ENCODE data around the gene EARS2. TPM values are rescaled to one million over a fixed set of nuclear protein-coding genes. Genes with fewer than 3 reads are reported as not detected.
A peak's percentile ranks its signal among the peaks of the same experiment; 100 is the strongest.

The EARS2 gene
- total and polyA plus RNA-seq, 2 of the 4 experiments (the other 2 are of a cell fraction), result 28.1 to 37.8 TPM

DNA sequence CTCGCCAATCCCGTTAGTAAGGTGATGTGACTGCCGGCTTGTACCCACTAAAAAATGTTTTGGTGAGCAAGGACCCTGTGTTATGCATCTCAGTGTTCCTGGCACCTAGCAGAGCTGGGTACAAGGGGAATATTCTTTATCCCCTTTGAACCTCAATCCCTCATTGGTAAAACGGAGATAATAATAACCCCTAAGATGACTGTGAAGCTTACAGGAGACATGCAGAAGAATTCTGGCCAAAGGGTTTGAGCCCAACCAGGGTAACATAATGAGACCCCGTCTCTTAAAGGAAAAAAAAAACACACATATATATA is 47.8 kb downstream of the EARS2 start:
- Histone ChIP-seq H4K91ac (ENCODE audit: insufficient read depth, low read depth, low read length) (no peak overlapping the region), H3K4ac (ENCODE audit: low read depth, low read length) (0 out of 2 replicates have a peak overlapping the region, but pooled peaks have one; percentile 6), H3K4me3 (ENCODE audit: insufficient read depth, low read depth, low read length) (peak overlapping the region; percentile 80), H4K20me1 (ENCODE audit: insufficient read depth, low read length) (peaks cover 42% of the 10 kb centered on the region), H2AK9ac (replicated peaks; ENCODE audit: low read depth, low read length, poor library complexity) (peak overlapping the region; percentile 38), H3K14ac (replicated peaks; ENCODE audit: low read depth, low read length) (peak overlapping the region; percentile 66; the same call in 1 of the 2 replicates), H3K9me3 (ENCODE audit: control insufficient read depth, insufficient read depth, low read length) (no peaks in the 10 kb centered on the region), H2BK20ac (ENCODE audit: low read depth, low read length) (no peak overlapping the region), H2BK5ac (ENCODE audit: low read depth, low read length, poor library complexity, severe bottlenecking) (no peak overlapping the region), H3K27ac (ENCODE audit: insufficient read depth, low read length) (no peak overlapping the region; the same call in 1 of the 2 replicates), H3K56ac (ENCODE audit: extremely low read depth, insufficient read depth, low read length) (peak overlapping the region; percentile 8; the same call in 1 of the 2 replicates), H4K5ac (ENCODE audit: low read depth, low read length) (no peak overlapping the region), H3K23ac (ENCODE audit: low read depth, low read length) (peak overlapping the region; percentile 68; the same call in 1 of the 2 replicates), H3K27me3 (ENCODE audit: control insufficient read depth, insufficient read depth, low read length) (no peaks in the 10 kb centered on the region), H3K18ac (ENCODE audit: low read depth, low read length) (no peak overlapping the region), H3K4me2 (ENCODE audit: low read depth, low read length) (peak overlapping the region; percentile 87), H2AFZ (replicated peaks; ENCODE audit: low read length, poor library complexity) (peak overlapping the region; percentile 81), H3K79me1 (ENCODE audit: low read depth in 1 of 2, low read length in 2 of 2) (peaks cover 19 to 55% of the 10 kb centered on the region in 2 experiments; a peak in 3 of 4 replicates), H3K4me1 (ENCODE audit: control insufficient read depth, insufficient read depth, low read length) (peaks cover 11% of the 10 kb centered on the region), H2AK5ac (ENCODE audit: low read depth, low read length) (no peak overlapping the region), H2BK15ac (ENCODE audit: low read depth, low read length) (no peak overlapping the region), H2BK120ac (ENCODE audit: low read depth, low read length) (no peak overlapping the region), H3K9ac (ENCODE audit: low read depth, low read length) (peak overlapping the region; percentile 83), H3K36me3 (ENCODE audit: control insufficient read depth, insufficient read depth, low read length) (peaks cover 1% of the 10 kb centered on the region), H3K9me1 (ENCODE audit: insufficient read depth, low read length) (peaks cover 14% of the 10 kb centered on the region), H4K8ac (ENCODE audit: low read depth in 2 of 2, low read length in 2 of 2) (no peak overlapping the region)
- in situ Hi-C loops (cut with MboI; ENCODE audit: low sequenced_read_pairs) (no loop called here), dilution Hi-C loops (cut with HindIII; ENCODE audit: low sequenced_read_pairs, unreplicated experiment) (no loop called here), intact Hi-C loops (cut with micrococcal nuclease) (no loop called here)
- TF ChIP-seq, protein P1, sequence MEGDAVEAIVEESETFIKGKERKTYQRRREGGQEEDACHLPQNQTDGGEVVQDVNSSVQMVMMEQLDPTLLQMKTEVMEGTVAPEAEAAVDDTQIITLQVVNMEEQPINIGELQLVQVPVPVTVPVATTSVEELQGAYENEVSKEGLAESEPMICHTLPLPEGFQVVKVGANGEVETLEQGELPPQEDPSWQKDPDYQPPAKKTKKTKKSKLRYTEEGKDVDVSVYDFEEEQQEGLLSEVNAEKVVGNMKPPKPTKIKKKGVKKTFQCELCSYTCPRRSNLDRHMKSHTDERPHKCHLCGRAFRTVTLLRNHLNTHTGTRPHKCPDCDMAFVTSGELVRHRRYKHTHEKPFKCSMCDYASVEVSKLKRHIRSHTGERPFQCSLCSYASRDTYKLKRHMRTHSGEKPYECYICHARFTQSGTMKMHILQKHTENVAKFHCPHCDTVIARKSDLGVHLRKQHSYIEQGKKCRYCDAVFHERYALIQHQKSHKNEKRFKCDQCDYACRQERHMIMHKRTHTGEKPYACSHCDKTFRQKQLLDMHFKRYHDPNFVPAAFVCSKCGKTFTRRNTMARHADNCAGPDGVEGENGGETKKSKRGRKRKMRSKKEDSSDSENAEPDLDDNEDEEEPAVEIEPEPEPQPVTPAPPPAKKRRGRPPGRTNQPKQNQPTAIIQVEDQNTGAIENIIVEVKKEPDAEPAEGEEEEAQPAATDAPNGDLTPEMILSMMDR (conservative IDR thresholded peaks at IDR 0.05; ENCODE audit: low read depth, low read length), result no peak
- no peak for TF ChIP-seq CEBPB (IDR thresholded peaks at IDR 0.05; ENCODE audit: low read depth, low read length)
- TF ChIP-seq CHD1 (IDR thresholded peaks at IDR 0.05; ENCODE audit: low read depth, low read length), result no peak
- ATAC-seq (ENCODE audit: low read depth), result no peak
- no CpG with 5 or more reads among the region's 5 CpGs for WGBS, 2 experiments (ENCODE audit: extremely low coverage in 2 of 2, insufficient read length in 1 of 2)
- BruUV-seq (replicated peaks), result no TSS peak
- DNase-seq, result no peak
- ChIA-PET POLR2A (ENCODE audit: unreplicated experiment) (no interaction called here), CTCF (no interaction called here)
